SK-N-SH treated with all-trans-retinoic acid at 6 μM for 48 hours (cell line): ENCODE measurements around the gene OR5T3.
"Not testable (repeated sequence)": the region's sequence is repeated elsewhere in the genome, so short reads cannot be mapped to it uniquely, and the experiment has no call there.

ENCODE experiments used
- BACH2 ChIP-seq: fragments of 250-450 bp; sonication (Bioruptor Pico); IDR thresholded peaks from 2 replicates; pipeline ENCODE4 v1.9.0; 2021; ENCODE audit warnings: mild to moderate bottlenecking, borderline replicate concordance
- CSDC2 ChIP-seq: fragments of 250-450 bp; sonication (Bioruptor Pico); IDR thresholded peaks from 2 replicates; pipeline ENCODE4 v1.5.0; 2020; ENCODE audit warnings: mild to moderate bottlenecking, moderate library complexity
- CSRNP3 ChIP-seq: fragments of 250-450 bp; sonication (Bioruptor Pico); IDR thresholded peaks from 2 replicates; pipeline ENCODE4 v1.5.1; 2021; ENCODE audit warnings: mild to moderate bottlenecking, moderate library complexity
- ESRRG ChIP-seq: fragments of 250-450 bp; sonication (Bioruptor Pico); IDR thresholded peaks from 2 replicates; pipeline ENCODE4 v1.6.1; 2021; ENCODE audit warnings: mild to moderate bottlenecking
- ISL1 ChIP-seq: fragments of 250-450 bp; sonication (Bioruptor Pico); IDR thresholded peaks from 2 replicates; pipeline ENCODE4 v2.1.2; 2022; ENCODE audit warnings: mild to moderate bottlenecking, moderate library complexity
- PATZ1 ChIP-seq: fragments of 250-450 bp; sonication (Bioruptor Pico); IDR thresholded peaks from 2 replicates; pipeline ENCODE4 v1.8.0; 2020; ENCODE audit warnings: mild to moderate bottlenecking, moderate library complexity, borderline replicate concordance
- POU6F1 ChIP-seq: fragments of 250-450 bp; sonication (Bioruptor Pico); IDR thresholded peaks from 2 replicates; pipeline ENCODE4 v1.8.0; 2021; ENCODE audit warnings: low read depth, mild to moderate bottlenecking, moderate library complexity, borderline replicate concordance
- PPARA ChIP-seq: fragments of 250-450 bp; sonication (Bioruptor Pico); IDR thresholded peaks from 2 replicates; pipeline ENCODE4 v1.5.0; 2020; ENCODE audit warnings: mild to moderate bottlenecking, borderline replicate concordance
- SNAI2 ChIP-seq: fragments of 250-450 bp; sonication (Bioruptor Pico); IDR thresholded peaks from 2 replicates; pipeline ENCODE4 v1.5.0; 2020; ENCODE audit warnings: mild to moderate bottlenecking, moderate library complexity
- TSHZ2 ChIP-seq: fragments of 250-450 bp; sonication (Bioruptor Pico); IDR thresholded peaks from 2 replicates; pipeline ENCODE4 v1.5.0; 2020; ENCODE audit warnings: mild to moderate bottlenecking, moderate library complexity
- ZFP3 ChIP-seq: fragments of 250-450 bp; sonication (Bioruptor Pico); IDR thresholded peaks from 2 replicates; pipeline ENCODE4 v1.5.0; 2020; ENCODE audit warnings: mild to moderate bottlenecking, moderate library complexity
- ZFP30 ChIP-seq: fragments of 450-650 bp; formaldehyde crosslinking; IDR thresholded peaks from 2 replicates; pipeline ENCODE4 v1.5.0; 2022; ENCODE audit warnings: mild to moderate bottlenecking, moderate library complexity
- ZNF565 ChIP-seq: fragments of 450-650 bp; formaldehyde crosslinking; conservative IDR thresholded peaks from 2 replicates; pipeline ENCODE4 v1.5.0; 2020; ENCODE audit warnings: low read depth, mild to moderate bottlenecking, moderate library complexity
- ZNF8 ChIP-seq: fragments of 450-650 bp; formaldehyde crosslinking; IDR thresholded peaks from 2 replicates; pipeline ENCODE4 v1.5.0; 2020; ENCODE audit warnings: mild to moderate bottlenecking, moderate library complexity

GRCh38 chr11:56219735-56220134 is 32.3 kb upstream of the OR5T3 start:
- TF ChIP-seq PATZ1 (CRISPR knock-in tag); ESRRG (CRISPR knock-in tag); ZFP30 (CRISPR knock-in tag); CSDC2 (CRISPR knock-in tag); ZNF8; CSRNP3 (CRISPR knock-in tag); SNAI2; ZNF565 (CRISPR knock-in tag); POU6F1; PPARA (CRISPR knock-in tag); BACH2 (CRISPR knock-in tag); ZFP3 (CRISPR knock-in tag); TSHZ2 (CRISPR knock-in tag); ISL1 (CRISPR knock-in tag): not testable (repeated sequence)
